ENCODE results near the gene PDE4B.

- TF ChIP-seq CTCF (IDR thresholded peaks at IDR 0.05), result no peak
- TF ChIP-seq POLR2A (IDR thresholded peaks at IDR 0.05), result no peak
Observed at GRCh38 chr1:65820983-65821382, 28.3 kb downstream of the PDE4B start.

All from lower leg skin (tissue), 3 donors.